Common myeloid progenitor, CD34-positive (primary cell): ENCODE data around the gene CUL3.
A peak's percentile ranks its signal among the peaks of the same experiment; 100 is the strongest.
"Not testable (repeated sequence)": the region's sequence is repeated elsewhere in the genome, so short reads cannot be mapped to it uniquely, and the experiment has no call there.

ENCODE experiments used
- CTCF ChIA-PET: fragments of 350-600 bp; sonication (Branson Sonifier 250); formaldehyde crosslinking; loops from one replicate; lab custom pipeline; 2021; ENCODE audit warnings: antibody characterized with exemption; lab: Charles Lee
- POLR2A ChIA-PET: fragments of 350-600 bp; sonication (Branson Sonifier 250); formaldehyde crosslinking; loops from one replicate; lab custom pipeline; 2021; ENCODE audit warnings: antibody characterized with exemption; lab: Charles Lee
- DNase-seq, 3 donors: peaks; one replicate each; pipeline versions ENCODE4 v3.0.0 to v3.0.0-alpha.2; 2013
- H3K27ac ChIP-seq, 2 experiments: 1 replicate in 1 of 2; 2 replicates in 1 of 2; pipeline ENCODE4 v1.7.0; 2013; ENCODE audit warnings: inconsistent platforms in 2 of 2, low read length in 2 of 2, mild to moderate bottlenecking in 2 of 2, low read depth in 1 of 2, moderate library complexity in 1 of 2; ENCODE audit not compliant: severe bottlenecking in 2 of 2, insufficient read depth in 1 of 2, poor library complexity in 1 of 2
- H3K27me3 ChIP-seq, 5 experiments: replicated peaks in 2 of 5; 1 replicate in 3 of 5; 2 replicates in 2 of 5; pipeline versions ENCODE4 v1.6.1 to v1.7.0; 2013; ENCODE audit warnings: low read length in 4 of 5, mild to moderate bottlenecking in 2 of 5, moderate library complexity in 2 of 5, inconsistent platforms in 1 of 5; ENCODE audit not compliant: insufficient read depth in 5 of 5, control insufficient read depth in 4 of 5
- H3K36me3 ChIP-seq, 4 experiments: 1 replicate in 2 of 4; 2 replicates in 2 of 4; pipeline versions ENCODE4 v1.6.1 to v1.7.0; 2013; ENCODE audit warnings: low read length in 3 of 4, control low read depth in 1 of 4, mild to moderate bottlenecking in 1 of 4; ENCODE audit not compliant: control insufficient read depth in 4 of 4, insufficient read depth in 4 of 4
- H3K4me1 ChIP-seq, 4 experiments: 1 replicate in 3 of 4; 2 replicates in 1 of 4; pipeline versions ENCODE4 v1.6.1 to v1.7.1; 2013; ENCODE audit warnings: low read length in 3 of 4, mild to moderate bottlenecking in 3 of 4, control low read depth in 1 of 4, inconsistent platforms in 1 of 4, moderate library complexity in 1 of 4; ENCODE audit not compliant: control insufficient read depth in 4 of 4, insufficient read depth in 4 of 4; ENCODE audit errors: control extremely low read depth in 1 of 4
- H3K4me3 ChIP-seq, 7 experiments: 1 replicate in 4 of 7; 2 replicates in 3 of 7; pipeline versions ENCODE4 v1.5.1 to v1.7.0; 2013; ENCODE audit warnings: mild to moderate bottlenecking in 7 of 7, low read length in 6 of 7, moderate library complexity in 6 of 7, inconsistent platforms in 2 of 7, low read depth in 2 of 7, control low read depth in 1 of 7; ENCODE audit not compliant: insufficient read depth in 4 of 7, control insufficient read depth in 1 of 7; ENCODE audit errors: extremely low read depth in 1 of 7
- H3K9me3 ChIP-seq, 5 experiments: 1 replicate in 4 of 5; 2 replicates in 1 of 5; pipeline versions ENCODE4 v1.6.1 to v1.7.1; 2013; ENCODE audit warnings: low read length in 4 of 5, mild to moderate bottlenecking in 2 of 5, inconsistent platforms in 1 of 5, low read depth in 1 of 5, moderate library complexity in 1 of 5; ENCODE audit not compliant: control insufficient read depth in 4 of 5, insufficient read depth in 2 of 5; ENCODE audit errors: control extremely low read depth in 1 of 5
- WGBS: methylation state at CpG from one replicate; pipeline ENCODE4 v1.1.5; 2013; ENCODE audit not compliant: insufficient coverage; 5-methylcytosine and 5-hydroxymethylcytosine counted together

The CUL3 gene

GRCh38 chr2:224518806-224519580, 66.2 kb downstream of the CUL3 start:
- DNase-seq: no peak

GRCh38 chr2:224517963-224518362, 67.2 kb downstream of the CUL3 start:
- H3K4me3 ChIP-seq: peak overlapping the region in 2 of 7 experiments; percentile 29 to 66
- no peaks in the 10 kb centered on the region for H3K9me3 ChIP-seq
- POLR2A ChIA-PET: no interaction called here
- CTCF ChIA-PET: interaction anchor here (1.2 kb wide), 1 partner anchor 128 kb away, joined by 5 read pairs; no protein-coding TSS in a partner anchor
- peak overlapping the region in 1 of 2 experiments; percentile 3 for H3K27ac ChIP-seq
- H3K36me3 ChIP-seq: peaks cover 0 to 10% (median 2%) of the 10 kb centered on the region in 4 experiments
- DNase-seq: peak; percentile 27 to 85 (median 66)
- peaks cover 14 to 24% (median 22%) of the 10 kb centered on the region in 4 experiments for H3K4me1 ChIP-seq
- WGBS: 0% methylated on average over 1 of the region's 2 CpGs
- no peaks in the 10 kb centered on the region for H3K27me3 ChIP-seq

More at GRCh38 chr2:224518806-224519580, 66.2 kb downstream of the CUL3 start:
- POLR2A ChIA-PET: no interaction called here
- 55% methylated on average over 2 of the region's 4 CpGs for WGBS
- Histone ChIP-seq H3K36me3 (peaks cover 0 to under 1% (median 0%) of the 10 kb centered on the region in 4 experiments), H3K27ac (no peak overlapping the region), H3K4me3 (no peak overlapping the region), H3K4me1 (peaks cover 21 to 35% (median 30%) of the 10 kb centered on the region in 4 experiments), H3K9me3 (no peaks in the 10 kb centered on the region), H3K27me3 (no peaks in the 10 kb centered on the region)
- CTCF ChIA-PET: interaction anchor here (1.1 to 1.8 kb wide), 4 partner anchors 10 to 127 kb away, joined by 3 to 5 read pairs (median 4); no protein-coding TSS in a partner anchor

- H3K27ac ChIP-seq, H3K9me3 ChIP-seq, POLR2A ChIA-PET, DNase-seq, H3K4me3 ChIP-seq, H3K27me3 ChIP-seq: not testable (repeated sequence)
- Histone ChIP-seq H3K36me3 (peaks cover 2 to 13% (median 5%) of the 10 kb centered on the region in 4 experiments), H3K4me1 (peaks cover 13 to 23% (median 21%) of the 10 kb centered on the region in 4 experiments)
- 98% methylated on average over 8 of the region's 10 CpGs for WGBS
- CTCF ChIA-PET: interaction anchor here (1.6 kb wide), 1 partner anchor 129 kb away, joined by 7 read pairs; no protein-coding TSS in a partner anchor
These were observed 68.8 kb downstream of the CUL3 start for GRCh38 chr2:224516393-224516792.

DNA sequence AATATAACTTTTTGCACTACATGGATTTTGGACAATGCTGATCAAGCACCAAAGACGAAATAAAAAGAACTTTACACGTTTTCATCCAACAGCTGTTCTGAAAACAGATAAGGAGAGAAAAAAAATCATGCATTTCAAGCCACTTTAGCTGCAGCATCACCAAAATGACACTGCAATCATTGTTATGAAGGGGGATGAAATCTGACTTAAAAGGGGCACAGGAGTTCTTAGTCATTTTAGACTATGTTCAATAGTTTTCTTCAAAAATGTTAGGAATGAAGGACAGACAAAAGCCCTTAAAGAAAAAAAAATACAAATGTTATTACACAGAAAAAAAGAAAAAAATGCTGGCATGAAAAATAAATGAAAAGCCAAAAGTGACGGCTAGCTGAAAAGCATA, 71.2 kb downstream of the CUL3 start:
- Histone ChIP-seq H3K4me3 (no peak overlapping the region), H3K27ac (no peak overlapping the region), H3K9me3 (no peaks in the 10 kb centered on the region), H3K36me3 (peaks cover 5 to 18% (median 6%) of the 10 kb centered on the region in 4 experiments), H3K4me1 (peaks cover 8 to 17% (median 14%) of the 10 kb centered on the region in 4 experiments), H3K27me3 (no peaks in the 10 kb centered on the region)
- ChIA-PET POLR2A (no interaction called here), CTCF (interaction anchor here (1.0 kb wide), 1 partner anchor 101 kb away, joined by 3 read pairs; no protein-coding TSS in a partner anchor)
- DNase-seq: no peak
- 92% methylated on average over 2 of the region's 3 CpGs for WGBS

- Histone ChIP-seq H3K9me3 (no peaks in the 10 kb centered on the region), H3K36me3 (peaks cover 20 to 44% (median 32%) of the 10 kb centered on the region in 4 experiments), H3K4me3 (no peak overlapping the region), H3K27ac (no peak overlapping the region), H3K27me3 (no peaks in the 10 kb centered on the region), H3K4me1 (peaks cover 0 to 2% (median 0%) of the 10 kb centered on the region in 4 experiments)
- ChIA-PET POLR2A (interaction anchor here (0.5 kb wide), 1 partner anchor 1251 kb away, joined by 4 read pairs; no protein-coding TSS in a partner anchor), CTCF (no interaction called here)
- DNase-seq: no peak
- WGBS: no CpG with 5 or more reads among the region's 1 CpG
These were observed 77.4 kb downstream of the CUL3 start for GRCh38 chr2:224507789-224508188.

GRCh38 chr2:224506494-224506893, 78.7 kb downstream of the CUL3 start:
- WGBS: no CpG with 5 or more reads among the region's 1 CpG
- no peak for DNase-seq
- ChIA-PET POLR2A (no interaction called here), CTCF (interaction anchor here (1.0 to 1.2 kb wide), 2 partner anchors 17 to 26 kb away, joined by 3 read pairs; no protein-coding TSS in a partner anchor)
- H3K27me3 ChIP-seq: no peaks in the 10 kb centered on the region
- H3K36me3 ChIP-seq: peaks cover 24 to 55% (median 38%) of the 10 kb centered on the region in 4 experiments
- H3K9me3 ChIP-seq: no peaks in the 10 kb centered on the region
- peaks cover 0 to 2% (median 0%) of the 10 kb centered on the region in 4 experiments for H3K4me1 ChIP-seq
- H3K4me3 ChIP-seq: no peak overlapping the region
- H3K27ac ChIP-seq: no peak overlapping the region

DNA sequence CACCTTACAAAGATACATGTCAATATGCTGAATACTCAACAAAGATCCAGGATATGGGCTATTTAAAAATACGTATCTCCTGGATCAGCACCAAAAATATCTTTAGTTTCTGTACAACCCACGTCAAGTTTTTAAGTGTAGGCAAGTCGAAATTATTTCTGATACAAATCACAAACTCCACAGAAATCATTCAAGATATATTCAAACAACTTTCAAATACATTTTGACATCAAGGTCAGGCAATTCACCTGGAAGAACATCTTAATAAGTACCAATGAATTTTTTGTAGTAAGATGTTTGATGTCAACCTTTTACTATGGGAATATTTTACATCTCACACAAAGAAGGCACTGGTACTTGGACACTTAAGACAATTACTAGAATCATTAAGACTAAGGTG, 86.2 kb downstream of the CUL3 start:
- Histone ChIP-seq H3K36me3 (peaks cover 15 to 76% (median 41%) of the 10 kb centered on the region in 4 experiments), H3K4me1 (no peaks in the 10 kb centered on the region), H3K4me3 (no peak overlapping the region), H3K27ac (no peak overlapping the region), H3K27me3 (no peaks in the 10 kb centered on the region), H3K9me3 (no peaks in the 10 kb centered on the region)
- DNase-seq: no peak
- CTCF ChIA-PET: interaction anchor here (0.7 kb wide), 1 partner anchor 13 kb away, joined by 3 read pairs; no protein-coding TSS in a partner anchor
- whole genome bisulfite sequencing: 100% methylated on average over 1 of the region's 3 CpGs
- POLR2A ChIA-PET: no interaction called here
